HUES6 (cell line): ENCODE measurements around the gene CUL3.
"Not testable (repeated sequence)": the region's sequence is repeated elsewhere in the genome, so short reads cannot be mapped to it uniquely, and the experiment has no call there.

ENCODE experiments used
- H3K27ac ChIP-seq: 2 replicates; pipeline ENCODE4 v1.7.0; 2013; ENCODE audit warnings: low read depth, mild to moderate bottlenecking, low read length, inconsistent platforms
- H3K27me3 ChIP-seq: 2 replicates; pipeline ENCODE4 v1.6.1; 2013; ENCODE audit warnings: low read length; ENCODE audit not compliant: control insufficient read depth, insufficient read depth
- H3K36me3 ChIP-seq: 2 replicates; pipeline ENCODE4 v1.6.1; 2013; ENCODE audit warnings: low read length; ENCODE audit not compliant: control insufficient read depth, insufficient read depth
- H3K4me1 ChIP-seq: 2 replicates; pipeline ENCODE4 v1.6.1; 2013; ENCODE audit warnings: low read length; ENCODE audit not compliant: control insufficient read depth, insufficient read depth
- H3K4me3 ChIP-seq: 2 replicates; pipeline ENCODE4 v1.5.1; 2013; ENCODE audit warnings: low read depth, low read length
- H3K9ac ChIP-seq: one replicate; pipeline ENCODE4 v1.6.1; 2013; ENCODE audit warnings: mild to moderate bottlenecking, low read length
- H3K9me3 ChIP-seq: 2 replicates; pipeline ENCODE4 v1.6.1; 2013; ENCODE audit warnings: low read depth, low read length; ENCODE audit not compliant: control insufficient read depth, insufficient read depth

Gene CUL3

DNA sequence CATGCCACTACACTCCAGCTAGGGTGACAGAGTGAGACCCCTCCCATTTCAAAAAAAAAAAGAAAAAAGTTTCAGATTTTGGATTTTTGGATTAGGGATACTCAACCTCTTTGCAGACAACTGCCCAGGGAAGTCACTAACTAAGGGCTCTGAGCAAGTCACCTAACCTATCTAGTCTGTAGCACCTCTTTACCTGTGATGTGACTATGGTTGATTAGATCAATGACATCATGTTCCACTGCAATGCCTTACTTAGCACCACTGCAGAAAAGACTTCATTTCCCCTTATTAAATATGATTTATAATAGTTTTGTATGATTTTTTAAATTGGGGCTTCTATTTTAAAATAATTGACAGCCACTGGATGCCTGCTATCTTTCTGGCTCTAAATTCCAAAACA is 41.2 kb downstream of the CUL3 start:
- Histone ChIP-seq H3K9me3 (no peaks in the 10 kb centered on the region), H3K9ac (no peak overlapping the region), H3K4me1 (0 out of 2 replicates have a peak, but pooled peaks cover 3% of the 10 kb centered on the region), H3K27ac (no peak overlapping the region), H3K27me3 (no peaks in the 10 kb centered on the region), H3K4me3 (no peak overlapping the region), H3K36me3 (peaks cover 27% of the 10 kb centered on the region)

DNA sequence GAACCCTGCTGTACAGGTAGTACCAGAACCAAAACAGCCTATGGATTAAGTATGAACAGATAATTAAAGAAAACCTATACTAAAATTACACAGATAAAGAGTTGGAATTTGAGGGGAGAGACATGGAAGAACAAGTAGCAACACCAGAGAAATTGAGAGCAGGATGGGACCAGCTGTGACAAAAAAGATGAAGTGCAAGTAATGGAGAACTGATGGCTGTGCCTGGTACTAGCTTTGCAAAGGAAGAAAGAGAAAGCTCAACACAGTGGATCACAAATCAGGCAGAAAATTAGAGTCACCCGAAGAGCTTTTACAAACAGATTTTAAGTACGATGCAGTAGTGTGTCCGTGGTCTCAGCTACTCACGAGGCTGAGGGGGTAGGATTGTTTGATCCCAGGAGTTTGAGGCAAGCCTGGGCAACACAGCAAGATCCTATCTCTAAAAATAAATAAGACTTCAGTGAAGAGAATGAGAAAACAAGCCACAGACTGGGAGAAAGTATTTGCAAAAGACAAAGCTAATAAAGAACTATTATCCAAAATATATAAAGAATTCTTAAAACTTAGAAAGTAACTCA is 46.5 kb downstream of the CUL3 start:
- H3K9me3 ChIP-seq = no peaks in the 10 kb centered on the region
- H3K9ac ChIP-seq = no peak overlapping the region
- no peak overlapping the region for H3K27ac ChIP-seq
- no peaks in the 10 kb centered on the region; the same call in 1 of the 2 replicates for H3K4me1 ChIP-seq
- H3K4me3 ChIP-seq = no peak overlapping the region
- peaks cover 37% of the 10 kb centered on the region for H3K36me3 ChIP-seq
- no peaks in the 10 kb centered on the region for H3K27me3 ChIP-seq

DNA sequence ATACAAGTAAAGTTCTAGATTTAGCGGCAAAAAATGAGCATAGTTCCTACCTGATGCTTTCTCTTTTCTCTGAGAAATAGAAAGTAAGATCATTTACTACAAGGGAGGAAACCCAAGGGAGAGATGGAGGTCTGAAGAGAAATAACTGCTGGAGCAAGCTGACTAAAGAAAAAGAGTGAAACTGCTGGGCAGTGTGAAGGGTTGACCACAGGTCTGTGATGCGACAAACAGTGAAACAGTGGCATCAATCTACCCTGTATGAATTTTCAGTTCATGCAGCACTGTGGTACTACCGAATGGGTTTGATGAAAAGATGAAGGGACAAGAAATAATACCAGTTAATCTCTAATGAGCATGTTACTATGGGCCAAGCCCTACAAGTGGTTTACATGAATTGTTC is 52.2 kb downstream of the CUL3 start:
- Histone ChIP-seq H3K4me3 (no peak overlapping the region), H3K27me3 (no peaks in the 10 kb centered on the region), H3K27ac (no peak overlapping the region), H3K9me3 (peaks cover 6% of the 10 kb centered on the region; the same call in 1 of the 2 replicates), H3K36me3 (peaks cover 35% of the 10 kb centered on the region), H3K4me1 (peaks cover 2% of the 10 kb centered on the region; the same call in 1 of the 2 replicates), H3K9ac (no peak overlapping the region)

DNA sequence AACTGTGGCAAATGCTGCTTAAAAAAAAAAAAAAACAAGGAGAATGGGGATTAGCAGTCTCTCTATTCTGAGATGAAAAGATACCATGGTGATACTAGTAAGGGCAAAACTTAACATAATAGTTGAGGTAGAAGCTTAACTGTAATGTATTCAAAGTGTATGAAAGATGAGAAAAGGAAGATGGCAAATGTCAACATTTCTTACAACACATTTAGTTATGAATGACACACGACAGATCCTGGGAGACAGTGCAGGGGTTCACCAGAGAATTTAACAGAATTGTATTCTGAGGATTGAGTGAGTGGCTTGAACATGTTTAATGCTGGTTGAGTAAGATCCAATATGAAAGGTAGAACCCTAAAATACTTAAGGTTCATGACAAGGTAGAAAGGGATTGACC is 52.7 kb downstream of the CUL3 start:
- no peak overlapping the region for H3K4me3 ChIP-seq

DNA sequence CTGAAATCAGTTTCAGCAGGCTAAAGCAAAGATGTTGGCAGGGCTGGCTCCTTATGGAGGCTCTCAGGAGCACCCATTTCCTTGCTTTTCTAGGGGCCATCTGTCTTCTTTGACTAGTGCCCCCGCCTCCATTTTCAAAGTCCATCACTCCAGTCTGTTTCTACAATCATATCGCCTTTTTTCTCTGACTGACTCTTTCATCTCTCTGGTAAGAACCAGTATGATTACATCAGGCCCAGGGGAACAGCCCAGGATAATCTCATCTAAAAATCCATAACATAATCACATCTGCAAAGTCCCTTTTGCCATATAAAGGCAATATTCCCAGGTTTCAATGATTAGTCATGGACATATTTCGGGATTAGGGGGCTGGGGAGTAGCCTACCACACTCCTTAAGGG is 57.0 kb downstream of the CUL3 start:
- peaks cover 32% of the 10 kb centered on the region for H3K36me3 ChIP-seq
- peaks cover 11% of the 10 kb centered on the region; the same call in 1 of the 2 replicates for H3K4me1 ChIP-seq
- no peaks in the 10 kb centered on the region for H3K27me3 ChIP-seq
- H3K4me3 ChIP-seq = no peak overlapping the region
- H3K9ac ChIP-seq = no peak overlapping the region
- H3K27ac ChIP-seq = no peak overlapping the region
- H3K9me3 ChIP-seq = peaks cover 6% of the 10 kb centered on the region; the same call in 1 of the 2 replicates

More for the DNA sequence above, 52.7 kb downstream of the CUL3 start:
- Histone ChIP-seq H3K4me1 (peaks cover 2% of the 10 kb centered on the region; the same call in 1 of the 2 replicates), H3K9me3 (peaks cover 6% of the 10 kb centered on the region; the same call in 1 of the 2 replicates), H3K27ac (no peak overlapping the region), H3K9ac (no peak overlapping the region), H3K27me3 (no peaks in the 10 kb centered on the region), H3K36me3 (peaks cover 37% of the 10 kb centered on the region)

DNA sequence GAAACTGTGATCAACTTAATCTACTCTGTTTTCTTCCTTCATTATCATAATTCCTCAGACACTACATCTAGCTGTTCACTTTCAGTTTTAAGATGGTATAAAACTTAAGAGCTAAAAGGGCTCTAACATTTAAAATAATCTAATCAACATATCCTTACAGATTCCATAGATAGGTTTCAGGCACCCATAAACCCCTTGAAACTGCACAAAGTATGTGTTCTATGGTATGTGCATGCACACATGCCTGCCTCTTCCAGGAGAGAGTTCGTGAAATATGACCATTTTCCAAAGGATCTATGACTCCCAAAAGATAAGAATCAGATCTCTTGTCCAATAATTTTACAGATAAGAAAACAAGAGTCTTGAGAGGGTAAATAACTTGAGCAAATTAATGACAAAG is 59.4 kb downstream of the CUL3 start:
- H3K36me3 ChIP-seq = peaks cover 17% of the 10 kb centered on the region
- H3K4me3 ChIP-seq = no peak overlapping the region
- H3K9me3 ChIP-seq = peaks cover 6% of the 10 kb centered on the region; the same call in 1 of the 2 replicates
- H3K27ac ChIP-seq = no peak overlapping the region
- H3K27me3 ChIP-seq = no peaks in the 10 kb centered on the region
- peaks cover 9% of the 10 kb centered on the region; the same call in 1 of the 2 replicates for H3K4me1 ChIP-seq
- H3K9ac ChIP-seq = no peak overlapping the region

DNA sequence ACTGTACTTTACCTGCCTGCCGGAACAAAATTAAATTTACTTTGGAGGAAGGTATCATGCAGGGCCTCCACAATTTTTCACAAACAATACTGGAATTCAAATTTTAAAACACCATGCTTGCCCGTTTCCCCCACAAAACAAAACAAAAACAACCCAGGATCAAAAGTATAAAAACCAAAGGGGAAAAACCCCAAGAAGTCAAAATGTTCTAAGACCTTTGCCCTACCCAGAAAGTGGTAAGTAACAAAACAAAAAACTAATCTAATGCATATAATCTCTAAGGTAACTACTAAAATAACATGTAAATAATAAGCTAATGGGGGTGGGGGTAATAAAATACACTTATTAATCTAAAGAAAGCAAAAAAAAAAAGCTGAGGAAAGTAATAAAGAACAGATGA is 60.5 kb downstream of the CUL3 start:
- peaks cover 14% of the 10 kb centered on the region; the same call in 1 of the 2 replicates for H3K4me1 ChIP-seq
- H3K27ac ChIP-seq = 0 out of 2 replicates have a peak overlapping the region, but pooled peaks have one; percentile 28
- H3K9ac ChIP-seq = no peak overlapping the region
- no peaks in the 10 kb centered on the region for H3K27me3 ChIP-seq
- peaks cover 9% of the 10 kb centered on the region for H3K36me3 ChIP-seq
- peaks cover 2% of the 10 kb centered on the region; the same call in 1 of the 2 replicates for H3K9me3 ChIP-seq
- no peak overlapping the region for H3K4me3 ChIP-seq

DNA sequence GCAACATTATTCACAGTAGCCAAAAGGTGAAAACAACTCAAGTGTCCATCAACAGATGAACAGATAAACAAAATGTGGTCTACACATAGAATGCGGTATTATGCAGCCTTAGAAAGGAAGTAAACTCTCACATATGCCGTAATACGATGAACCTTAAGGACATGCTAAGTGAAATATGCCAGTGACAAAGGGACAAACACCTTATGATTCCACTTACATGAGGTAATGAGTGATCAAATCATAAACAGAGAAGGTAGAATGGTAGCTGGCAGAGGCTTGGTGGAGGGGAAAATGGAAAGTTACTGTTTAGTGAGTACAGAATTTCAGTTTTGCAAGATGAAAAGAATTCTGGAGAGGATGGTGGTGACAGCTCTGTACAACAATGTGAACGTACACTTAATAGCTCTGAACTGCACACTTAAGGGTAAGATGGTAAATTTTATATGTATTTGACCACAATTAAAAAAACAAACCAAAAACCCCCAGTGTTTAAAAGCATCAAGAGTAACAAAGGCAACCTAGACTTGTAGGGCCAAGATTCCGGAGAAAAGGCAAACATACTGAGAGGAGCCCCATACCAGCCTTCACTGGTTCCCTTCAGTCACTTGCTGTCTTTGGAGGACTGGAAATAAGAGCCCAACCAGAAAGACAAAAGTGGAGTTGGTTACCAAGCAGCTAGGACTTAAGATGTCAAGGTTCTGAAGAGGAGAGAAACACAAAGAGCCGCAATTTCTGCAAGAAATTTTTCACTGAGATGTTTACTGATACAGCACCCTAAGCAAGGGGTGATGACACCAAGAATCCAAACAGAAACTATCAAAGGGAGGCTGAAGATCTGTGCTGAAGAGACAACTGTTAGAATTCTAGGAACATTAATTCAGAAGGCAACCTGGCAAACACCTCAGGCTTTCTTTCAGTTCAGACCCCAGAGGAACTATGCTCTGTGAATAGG is 61.3 kb downstream of the CUL3 start:
- Histone ChIP-seq H3K27me3 (no peaks in the 10 kb centered on the region), H3K9me3 (no peaks in the 10 kb centered on the region), H3K9ac (no peak overlapping the region), H3K4me3 (no peak overlapping the region), H3K4me1 (peaks cover 14% of the 10 kb centered on the region; the same call in 1 of the 2 replicates), H3K27ac (0 out of 2 replicates have a peak overlapping the region, but pooled peaks have one; percentile 28), H3K36me3 (peaks cover 7% of the 10 kb centered on the region; the same call in 1 of the 2 replicates)

DNA sequence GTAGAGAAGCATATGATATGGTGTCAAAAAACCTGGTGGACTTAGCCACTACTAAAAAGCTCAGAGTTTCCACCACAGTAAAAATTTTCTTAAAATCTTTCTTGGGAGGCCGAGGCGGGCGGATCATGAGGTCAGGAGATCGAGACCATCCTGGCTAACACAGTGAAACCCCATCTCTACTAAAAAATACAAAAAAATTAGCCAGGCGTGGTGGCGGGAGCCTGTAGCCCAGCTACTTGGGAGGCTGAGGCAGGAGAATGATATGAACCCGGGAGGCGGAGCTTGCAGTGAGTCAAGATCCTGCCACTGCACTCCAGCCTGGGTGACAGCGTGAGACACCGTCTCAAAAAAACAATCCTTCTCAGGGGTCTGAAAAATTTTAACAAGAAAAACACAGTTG is 62.7 kb downstream of the CUL3 start:
- H3K4me1 ChIP-seq = peaks cover 14% of the 10 kb centered on the region; the same call in 1 of the 2 replicates
- H3K9me3 ChIP-seq, H3K27ac ChIP-seq, H3K36me3 ChIP-seq, H3K27me3 ChIP-seq, H3K9ac ChIP-seq, H3K4me3 ChIP-seq: not testable (repeated sequence)

DNA sequence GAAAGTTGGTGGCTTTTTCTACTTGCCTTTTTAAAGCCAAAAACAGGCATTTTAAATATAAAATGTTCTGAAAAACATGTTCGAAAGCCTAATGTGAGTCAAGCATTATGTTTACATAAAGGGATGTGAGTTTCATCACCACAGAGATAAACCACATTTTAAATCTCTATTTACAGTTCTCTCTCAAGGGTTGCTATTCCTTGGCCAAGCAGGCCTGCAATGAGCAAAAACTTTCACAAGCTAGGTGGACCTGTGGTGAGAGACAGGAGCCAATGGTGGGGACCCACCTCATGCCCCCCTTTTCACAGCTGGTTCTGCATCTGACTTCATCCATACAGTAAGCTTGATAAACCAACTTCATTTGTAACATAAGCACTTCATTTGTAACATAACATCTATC is 65.1 kb downstream of the CUL3 start:
- H3K36me3 ChIP-seq = peaks cover 5% of the 10 kb centered on the region; the same call in 1 of the 2 replicates
- H3K4me1 ChIP-seq = peaks cover 14% of the 10 kb centered on the region; the same call in 1 of the 2 replicates
- H3K27ac ChIP-seq = no peak overlapping the region
- H3K27me3 ChIP-seq = no peaks in the 10 kb centered on the region
- H3K4me3 ChIP-seq = no peak overlapping the region
- H3K9ac ChIP-seq = no peak overlapping the region
- no peaks in the 10 kb centered on the region for H3K9me3 ChIP-seq
